H1 (cell line): ENCODE measurements around the gene UTS2R. TPM values are rescaled to one million over a fixed set of nuclear protein-coding genes. Genes with fewer than 3 reads are reported as not detected.

Experiments
- CTCF ChIA-PET: fragments of 300-600 bp; sonication (Branson Sonifier 250); formaldehyde crosslinking; loops from one replicate; lab custom pipeline; 2021; ENCODE audit not compliant: partially characterized antibody; lab: Charles Lee
- POLR2A ChIA-PET: fragments of 300-600 bp; sonication (Branson Sonifier 250); formaldehyde crosslinking; loops from one replicate; lab custom pipeline; 2021; ENCODE audit warnings: inconsistent platforms; ENCODE audit not compliant: partially characterized antibody; lab: Charles Lee
- DNase-seq, 2 experiments: peaks; one replicate each; pipeline versions ENCODE4 v3.0.0 to v3.0.0-alpha.2; 2010 to 2022; ENCODE audit warnings: low spot score in 2 of 2, low read depth in 1 of 2, mixed read lengths in 1 of 2
- FAIRE-seq: peaks from 2 replicates; lab custom pipeline; 2011; peaks lifted over from hg19 to GRCh38; lab: Jason Lieb, UNC
- H2AFZ ChIP-seq: 2 replicates; pipeline ENCODE4 v1.8.1; 2012; ENCODE audit warnings: low read length, inconsistent platforms
- H2AK5ac ChIP-seq: 2 replicates; pipeline ENCODE4 v1.6.1; 2013; ENCODE audit warnings: low read depth, low read length
- H2BK120ac ChIP-seq: replicated peaks from 2 replicates; pipeline ENCODE3; 2013; ENCODE audit warnings: low read depth, low read length, inconsistent platforms
- H2BK12ac ChIP-seq: 2 replicates; pipeline ENCODE4 v1.6.1; 2013; ENCODE audit warnings: low read depth, low read length
- H2BK15ac ChIP-seq: 2 replicates; pipeline ENCODE4 v1.6.1; 2013; ENCODE audit warnings: low read length
- H2BK20ac ChIP-seq: 2 replicates; pipeline ENCODE4 v1.6.1; 2013; ENCODE audit warnings: low read length
- H2BK5ac ChIP-seq: 2 replicates; pipeline ENCODE4 v1.6.1; 2013; ENCODE audit warnings: low read depth, low read length
- H3K14ac ChIP-seq: 2 replicates; pipeline ENCODE4 v1.6.1; 2013; ENCODE audit warnings: inconsistent platforms; ENCODE audit not compliant: insufficient read length
- H3K18ac ChIP-seq: 2 replicates; pipeline ENCODE4 v1.6.1; 2013; ENCODE audit warnings: low read length; ENCODE audit errors: extremely low read depth
- H3K23ac ChIP-seq: 2 replicates; pipeline ENCODE4 v1.6.1; 2013; ENCODE audit warnings: inconsistent platforms; ENCODE audit not compliant: insufficient read length
- H3K23me2 ChIP-seq: 2 replicates; pipeline ENCODE4 v1.6.1; 2013; ENCODE audit warnings: low read depth, low read length
- H3K27ac ChIP-seq: 2 replicates; pipeline ENCODE4 v1.6.1; 2011; ENCODE audit warnings: low read depth, low read length, inconsistent platforms
- H3K27me3 ChIP-seq, 4 experiments: replicated peaks in 1 of 4; 1 replicate in 1 of 4; 2 replicates in 3 of 4; pipeline versions ENCODE4 v1.6.1 to v1.8.1; 2011 to 2013; ENCODE audit warnings: low read length in 3 of 4, mild to moderate bottlenecking in 3 of 4, inconsistent platforms in 2 of 4, mixed read lengths in 2 of 4, moderate library complexity in 1 of 4; ENCODE audit not compliant: control insufficient read depth in 3 of 4, insufficient read depth in 3 of 4; ENCODE audit errors: extremely low read depth in 1 of 4
- H3K36me3 ChIP-seq, 4 experiments: 2 replicates each; pipeline versions ENCODE4 v1.6.1 to v1.8.1; 2011 to 2013; ENCODE audit warnings: mild to moderate bottlenecking in 4 of 4, low read length in 3 of 4, moderate library complexity in 2 of 4, control low read depth in 1 of 4, inconsistent platforms in 1 of 4; ENCODE audit not compliant: insufficient read depth in 4 of 4, control insufficient read depth in 2 of 4
- H3K4ac ChIP-seq: replicated peaks from 2 replicates; pipeline ENCODE3; 2013; ENCODE audit warnings: low read length, low read depth, mixed read lengths, inconsistent platforms; ENCODE audit not compliant: insufficient read length
- H3K4me1 ChIP-seq, 4 experiments: replicated peaks in 1 of 4; 1 replicate in 1 of 4; 2 replicates in 3 of 4; pipeline versions ENCODE4 v1.6.1 to v1.8.1; 2011 to 2013; ENCODE audit warnings: low read length in 3 of 4, inconsistent platforms in 2 of 4, mixed read lengths in 1 of 4; ENCODE audit not compliant: insufficient read depth in 4 of 4, control insufficient read depth in 3 of 4
- H3K4me2 ChIP-seq, 2 experiments: 2 replicates each; pipeline versions ENCODE4 v1.6.1 to v1.8.1; 2011 to 2013; ENCODE audit warnings: low read depth in 2 of 2, low read length in 2 of 2, control low read depth in 1 of 2, inconsistent platforms in 1 of 2, mild to moderate bottlenecking in 1 of 2; ENCODE audit not compliant: insufficient read depth in 1 of 2
- H3K4me3 ChIP-seq, 4 experiments: fragments of 200-600, 300-600 bp in 1 of 4; sonication (generic), shearing (Covaris generic), sonication (Bioruptor Twin) in 1 of 4; 2 replicates each; pipeline versions ENCODE4 v1.5.1 to v1.8.1; 2011 to 2016; ENCODE audit warnings: low read length in 4 of 4, low read depth in 3 of 4, control low read depth in 2 of 4, inconsistent platforms in 2 of 4, mild to moderate bottlenecking in 2 of 4, mixed read lengths in 1 of 4, moderate library complexity in 1 of 4; ENCODE audit not compliant: insufficient read depth in 2 of 4; ENCODE audit errors: extremely low read depth in 1 of 4
- H3K56ac ChIP-seq: replicated peaks from 2 replicates; pipeline ENCODE3; 2013; ENCODE audit warnings: low read depth, mild to moderate bottlenecking, mixed read lengths, low read length, inconsistent platforms; ENCODE audit not compliant: insufficient read length
- H3K79me1 ChIP-seq: 2 replicates; pipeline ENCODE4 v1.6.1; 2013; ENCODE audit warnings: low read depth, low read length, control low read depth
- H3K79me2 ChIP-seq, 2 experiments: 2 replicates each; pipeline versions ENCODE4 v1.6.1 to v1.8.1; 2012 to 2013; ENCODE audit warnings: low read length in 2 of 2, mild to moderate bottlenecking in 2 of 2, inconsistent platforms in 1 of 2; ENCODE audit not compliant: insufficient read depth in 2 of 2, control insufficient read depth in 1 of 2
- H3K9ac ChIP-seq, 4 experiments: replicated peaks in 1 of 4; 1 replicate in 1 of 4; 2 replicates in 3 of 4; pipeline versions ENCODE4 v1.6.1 to v1.8.1; 2011 to 2013; ENCODE audit warnings: low read depth in 3 of 4, low read length in 3 of 4, control low read depth in 2 of 4, mild to moderate bottlenecking in 2 of 4, moderate library complexity in 2 of 4, inconsistent platforms in 1 of 4; ENCODE audit errors: extremely low read depth in 1 of 4
- H3K9me3 ChIP-seq, 2 experiments: 2 replicates each; pipeline versions ENCODE4 v1.6.1 to v1.8.1; 2012 to 2013; ENCODE audit warnings: mild to moderate bottlenecking in 2 of 2, moderate library complexity in 2 of 2, control low read depth in 1 of 2, inconsistent platforms in 1 of 2, low read depth in 1 of 2, low read length in 1 of 2, mixed read lengths in 1 of 2; ENCODE audit not compliant: insufficient read depth in 2 of 2
- H4K20me1 ChIP-seq, 2 experiments: replicated peaks in 1 of 2; 2 replicates each; pipeline versions ENCODE3 to v1.8.1; 2011 to 2013; ENCODE audit warnings: inconsistent platforms in 2 of 2, low read length in 2 of 2, mild to moderate bottlenecking in 1 of 2; ENCODE audit not compliant: insufficient read depth in 2 of 2, control insufficient read depth in 1 of 2
- H4K5ac ChIP-seq: 2 replicates; pipeline ENCODE4 v1.6.1; 2013; ENCODE audit warnings: low read length, low read depth, mixed read lengths, inconsistent platforms; ENCODE audit not compliant: insufficient read length
- H4K8ac ChIP-seq: 2 replicates; pipeline ENCODE4 v1.8.0; 2013; ENCODE audit warnings: mild to moderate bottlenecking, moderate library complexity, low read length, inconsistent platforms; ENCODE audit not compliant: insufficient read depth; ENCODE audit errors: extremely low read depth
- H4K91ac ChIP-seq: replicated peaks from 2 replicates; pipeline ENCODE3; 2013; ENCODE audit warnings: low read length, mixed read lengths, inconsistent platforms; ENCODE audit not compliant: insufficient read length
- SUZ12 ChIP-seq: fragments of 200-600 bp; sonication (generic); IDR thresholded peaks from 2 replicates; pipeline ENCODE4 v1.6.1; 2012; ENCODE audit warnings: mild to moderate bottlenecking, inconsistent platforms, low read length, moderate library complexity, mixed read lengths
- TAF1 ChIP-seq: IDR thresholded peaks from 2 replicates; pipeline ENCODE4 v1.6.1; 2011; ENCODE audit warnings: mild to moderate bottlenecking, low read depth, low read length
- WGBS, 2 experiments: shearing (Covaris generic) in 1 of 2; methylation state at CpG; one replicate each; pipeline versions ENCODE4 v1.1.6 to v1.1.7; 2013 to 2015; ENCODE audit warnings: low lambda C conversion rate in 2 of 2, mixed read lengths in 2 of 2, inconsistent platforms in 1 of 2, low coverage in 1 of 2, missing lambda C conversion rate in 1 of 2; ENCODE audit not compliant: insufficient replicate concordance in 2 of 2, insufficient coverage in 1 of 2, insufficient read length in 1 of 2; ENCODE audit errors: extremely low coverage in 1 of 2, missing lambda C conversion rate in 1 of 2; 5-methylcytosine and 5-hydroxymethylcytosine counted together
- polyA plus RNA-seq, 7 experiments: library from polyadenylated mRNA; depleted of rRNA in 3 of 7; stranded (reverse) in 5 of 7; unstranded in 2 of 7; fragments of >200 nt in 5 of 7; fragments of 200-250 nt in 2 of 7; gene quantifications; 1 replicate in 5 of 7; 2 replicates in 1 of 7; 4 replicates in 1 of 7; pipeline versions ENCODE4 v1.2.1 to v1.2.3, GENCODE V29; 2011 to 2013; ENCODE audit warnings: missing spikeins in 2 of 7, mixed read lengths in 2 of 7
- total RNA-seq: library from RNA; stranded (reverse); fragmentation: NEBNext Ultra II Directional; extraction: Animal tissue kit (Norgen Biotek cat#: 25700); gene quantifications from 2 replicates; pipeline ENCODE4 v1.2.1, GENCODE V29; 2021

Gene UTS2R
- total and polyA plus RNA-seq, 2 of the 8 experiments (the other 6 are each of a cell fraction or from before 2014, with no cell fraction given): 0.27 TPM; not detected in 1

- Histone ChIP-seq H3K4me2 (no peak overlapping the region; a peak in 2 of 4 replicates), H3K4ac (no peak overlapping the region), H4K91ac (no peak overlapping the region), H3K27me3 (peaks cover 28 to 63% (median 57%) of the 10 kb centered on the region in 4 experiments), H3K79me1 (no peaks in the 10 kb centered on the region), H3K23ac (no peak overlapping the region), H3K9me3 (no peaks in the 10 kb centered on the region), H3K18ac (no peak overlapping the region), H4K5ac (no peak overlapping the region), H3K4me3 (no peak overlapping the region), H3K23me2 (peaks cover 8% of the 10 kb centered on the region), H2BK20ac (no peak overlapping the region), H2BK120ac (no peak overlapping the region), H2BK15ac (no peak overlapping the region), H2BK12ac (no peak overlapping the region), H2AK5ac (no peak overlapping the region), H4K20me1 (no peaks in the 10 kb centered on the region), H3K27ac (no peak overlapping the region), H4K8ac (no peak overlapping the region), H3K9ac (no peak overlapping the region), H3K4me1 (peaks cover 0 to 23% (median 13%) of the 10 kb centered on the region in 4 experiments; a peak in 6 of 7 replicates), H3K79me2 (no peaks in the 10 kb centered on the region), H3K56ac (no peak overlapping the region), H2BK5ac (no peak overlapping the region), H2AFZ (no peak overlapping the region), H3K14ac (no peak overlapping the region), H3K36me3 (no peaks in the 10 kb centered on the region)
- 80% methylated on average over 11 of the region's 16 CpGs; no CpG with 5 or more reads in 1 of the 2 experiments for WGBS, 2 experiments
- no peak for FAIRE-seq
- POLR2A ChIA-PET: interaction anchor here (0.6 to 1.0 kb wide), 2 partner anchors 32 to 187 kb away, joined by 3 to 4 read pairs; no protein-coding TSS in a partner anchor
- CTCF ChIA-PET: interaction anchor here (0.5 to 2.6 kb wide), 4 partner anchors 13 to 35 kb away, joined by 3 to 11 read pairs (median 4); no protein-coding TSS in a partner anchor
- no peak for DNase-seq
- no peak for TF ChIP-seq TAF1
- no peak for TF ChIP-seq SUZ12
These were observed 36.8 kb upstream of the UTS2R start for GRCh38 chr17:82334622-82335394.
